A549 treated with AZD9567 at 1 μM for 4 hours (cell line): ENCODE results near the gene CD209. TPM values are rescaled to one million over a fixed set of nuclear protein-coding genes. Genes with fewer than 3 reads are reported as not detected.

ENCODE experiments used
- total RNA-seq: library from RNA; stranded (reverse); fragments of 200-300 nt; extraction: Qiagen RNA extraction; gene quantifications from 5 replicates; pipeline ENCODE4 v1.2.3, GENCODE V29; 2022; ENCODE audit not compliant: insufficient read depth

Gene CD209
- not detected in 5 replicates for total RNA-seq

GRCh38 chr19:7746903-7747884 is at the start of gene CD209:
Gene CD209 (minus strand): TSS chr19:7747534. CDS start chr19:7747511, 23 bp downstream.

GRCh38 chr19:7762719-7763293 is 15.5 kb upstream of the CD209 start, which contains the start of gene CLEC4M:
Gene CLEC4M (plus strand): TSS chr19:7763243. CDS start chr19:7763267, 24 bp downstream.

GRCh38 chr19:7732045-7732444 is 15.3 kb downstream of the CD209 start, which contains the start of gene CLEC4G:
Gene CLEC4G (minus strand): TSS chr19:7732110. CDS start chr19:7732102, 8 bp downstream.

GRCh38 chr19:7701654-7702457 is 45.5 kb downstream of the CD209 start, which contains the start of gene FCER2:
Gene FCER2 (minus strand): TSS chr19:7702131. CDS start chr19:7699760, 2,371 bp downstream.

Other genes with a start within 250 kb of the CD209 start
- 14.5 to 23.9 TPM (median 15.7 TPM) in 5 replicates for gene ZNF358, start 231.4 kb downstream of the CD209 start, total RNA-seq
- 12.1 to 14.0 TPM (median 12.8 TPM) in 5 replicates for gene MCOLN1, start 224.9 kb downstream of the CD209 start, total RNA-seq
- 28.2 to 35.6 TPM (median 32.1 TPM) in 5 replicates for gene PNPLA6, start 211.8 kb downstream of the CD209 start, total RNA-seq
- 3.7 to 5.3 TPM (median 5.1 TPM) in 5 replicates for gene CAMSAP3, start 151.7 kb downstream of the CD209 start, total RNA-seq
- 22.4 to 28.1 TPM (median 26.4 TPM) in 5 replicates for gene XAB2, start 118.0 kb downstream of the CD209 start, total RNA-seq
- gene PET100, start 117.7 kb downstream of the CD209 start, total RNA-seq: 51.5 to 94.9 TPM (median 56.4 TPM) in 5 replicates
- gene PCP2, start 113.8 kb downstream of the CD209 start, total RNA-seq: not detected in 5 replicates
- 31.8 to 47.5 TPM (median 40.8 TPM) in 5 replicates for gene STXBP2, start 110.4 kb downstream of the CD209 start, total RNA-seq
- gene RETN, start 78.5 kb downstream of the CD209 start, total RNA-seq: not detected in 5 replicates
- gene MCEMP1, start 70.4 kb downstream of the CD209 start, total RNA-seq: not detected in 5 replicates
- 35.2 to 107 TPM (median 103 TPM) in 5 replicates for gene TRAPPC5, start 66.7 kb downstream of the CD209 start, total RNA-seq
- gene FCER2, start 45.4 kb downstream of the CD209 start, total RNA-seq: not detected in 5 replicates
- gene CLEC4G, start 15.4 kb downstream of the CD209 start, total RNA-seq: not detected in 5 replicates
- gene CLEC4M, start 15.7 kb upstream of the CD209 start, total RNA-seq: 0.07 TPM in 1 of 5 replicates, not detected in the others
- 0.50 to 2.1 TPM (median 1.9 TPM) in 5 replicates for gene EVI5L, start 82.7 kb upstream of the CD209 start, total RNA-seq
- 0.28 to 0.43 TPM (median 0.42 TPM) in 5 replicates for gene PRR36, start 126.9 kb upstream of the CD209 start, total RNA-seq
- gene LRRC8E, start 141.0 kb upstream of the CD209 start, total RNA-seq: 5.4 to 7.3 TPM (median 6.9 TPM) in 5 replicates
- gene MAP2K7, start 156.3 kb upstream of the CD209 start, total RNA-seq: 15.0 to 21.0 TPM (median 17.3 TPM) in 5 replicates
- gene TGFBR3L, start 167.3 kb upstream of the CD209 start, total RNA-seq: 1.5 to 2.1 TPM (median 1.8 TPM) in 4 of 5 replicates, not detected in the other
- gene SNAPC2, start 172.8 kb upstream of the CD209 start, total RNA-seq: 18.0 to 35.2 TPM (median 31.9 TPM) in 5 replicates
- 11.2 to 22.0 TPM (median 19.2 TPM) in 5 replicates for gene CTXN1, start 178.6 kb upstream of the CD209 start, total RNA-seq
- gene TIMM44, start 196.1 kb upstream of the CD209 start, total RNA-seq: 27.3 to 34.5 TPM (median 31.7 TPM) in 5 replicates